Neural cell (in vitro differentiated cells): ENCODE results near the gene ZNF574. TPM values are rescaled to one million over a fixed set of nuclear protein-coding genes. Genes with fewer than 3 reads are reported as not detected.
"Not testable (repeated sequence)": the region's sequence is repeated elsewhere in the genome, so short reads cannot be mapped to it uniquely, and the experiment has no call there.

ENCODE experiments used
- H2AFZ ChIP-seq: fragments of 200-600, 300-800 bp; sonication (generic), shearing (Covaris generic); 2 replicates; pipeline ENCODE4 v1.6.0; 2014; ENCODE audit warnings: low read depth, mild to moderate bottlenecking, antibody characterized with exemption, low read length, moderate library complexity
- H3F3A ChIP-seq: fragments of 200-600 bp; shearing (Covaris generic); 2 replicates; pipeline ENCODE4 v1.6.1; 2016; ENCODE audit warnings: mild to moderate bottlenecking, moderate library complexity, mixed read lengths, antibody characterized with exemption, low read length; ENCODE audit not compliant: insufficient read depth, poor library complexity, severe bottlenecking
- H3K27ac ChIP-seq: fragments of 200-600, 300-800 bp; sonication (generic), shearing (Covaris generic); 2 replicates; pipeline ENCODE4 v1.5.1; 2014; ENCODE audit warnings: mild to moderate bottlenecking, low read length, moderate library complexity
- H3K27me3 ChIP-seq: fragments of 300-800, 200-600 bp; sonication (generic), shearing (Covaris generic); 2 replicates; pipeline ENCODE4 v1.6.0; 2014; ENCODE audit warnings: mild to moderate bottlenecking, low read depth, low read length, moderate library complexity; ENCODE audit not compliant: insufficient read depth
- H3K36me3 ChIP-seq: fragments of 300-800, 200-600 bp; sonication (generic), shearing (Covaris generic); 2 replicates; pipeline ENCODE4 v1.5.1; 2014; ENCODE audit warnings: mild to moderate bottlenecking, antibody characterized with exemption, low read length, moderate library complexity; ENCODE audit not compliant: insufficient read depth
- H3K4me2 ChIP-seq: fragments of 300-800, 200-600 bp; sonication (generic), shearing (Covaris generic); 2 replicates; pipeline ENCODE4 v1.6.0; 2014; ENCODE audit warnings: mild to moderate bottlenecking, low read length
- H3K4me3 ChIP-seq: fragments of 300-800, 200-600 bp; sonication (generic), shearing (Covaris generic); 2 replicates; pipeline ENCODE4 v1.5.1; 2014; ENCODE audit warnings: mild to moderate bottlenecking, low read length, moderate library complexity
- H3K79me2 ChIP-seq: fragments of 200-600 bp; shearing (Covaris generic); replicated peaks from 2 replicates; pipeline ENCODE4 v1.6.0; 2014; ENCODE audit warnings: mild to moderate bottlenecking, low read length, moderate library complexity; ENCODE audit not compliant: insufficient read depth
- H3K9ac ChIP-seq: fragments of 300-800, 200-600 bp; sonication (generic), shearing (Covaris generic); 2 replicates; pipeline ENCODE4 v1.6.1; 2016; ENCODE audit warnings: mild to moderate bottlenecking, low read length, mixed read lengths
- H3K9me2 ChIP-seq: fragments of 200-600 bp; shearing (Covaris generic); 2 replicates; pipeline ENCODE4 v1.6.1; 2016; ENCODE audit warnings: mild to moderate bottlenecking, low read length, mixed read lengths; ENCODE audit not compliant: insufficient read depth
- H3K9me3 ChIP-seq: fragments of 200-600, 300-800 bp; sonication (generic), shearing (Covaris generic); 2 replicates; pipeline ENCODE4 v1.6.1; 2016; ENCODE audit warnings: mild to moderate bottlenecking, mixed run types, low read length, moderate library complexity, mixed read lengths
- H4K20me1 ChIP-seq: fragments of 200-600 bp; shearing (Covaris generic); 2 replicates; pipeline ENCODE4 v1.6.1; 2016; ENCODE audit warnings: mild to moderate bottlenecking, mixed run types; ENCODE audit not compliant: insufficient read depth
- EP300 ChIP-seq: fragments of 450-650 bp; conservative IDR thresholded peaks from 2 replicates; pipeline ENCODE4 v1.6.1; 2014; ENCODE audit warnings: antibody characterized with exemption, mild to moderate bottlenecking, moderate library complexity; ENCODE audit not compliant: poor library complexity, severe bottlenecking
- EZH2 ChIP-seq: fragments of 200-600, 300-800 bp; shearing (Covaris generic), sonication (generic); IDR thresholded peaks from 2 replicates; pipeline ENCODE4 v1.6.1; 2014; ENCODE audit warnings: antibody characterized with exemption, low read length, borderline replicate concordance, mild to moderate bottlenecking; ENCODE audit not compliant: insufficient read depth, poor library complexity, severe bottlenecking
- MXI1 ChIP-seq: fragments of 450-650 bp; conservative IDR thresholded peaks from 2 replicates; pipeline ENCODE4 v1.6.1; 2014; ENCODE audit warnings: antibody characterized with exemption, mild to moderate bottlenecking; ENCODE audit not compliant: poor library complexity, severe bottlenecking
- POLR2AphosphoS5 ChIP-seq: IDR thresholded peaks from 2 replicates; pipeline ENCODE4 v1.6.1; 2012
- RAD21 ChIP-seq: fragments of 450-650 bp; conservative IDR thresholded peaks from 2 replicates; pipeline ENCODE4 v1.6.1; 2014; ENCODE audit warnings: antibody characterized with exemption, mild to moderate bottlenecking, moderate library complexity
- REST ChIP-seq: IDR thresholded peaks from 2 replicates; pipeline ENCODE4 v1.6.1; 2012; ENCODE audit warnings: borderline replicate concordance
- SMC3 ChIP-seq: fragments of 450-650 bp; conservative IDR thresholded peaks from 2 replicates; pipeline ENCODE4 v1.6.1; 2014; ENCODE audit warnings: antibody characterized with exemption, mild to moderate bottlenecking, moderate library complexity; ENCODE audit not compliant: poor library complexity
- TAF1 ChIP-seq: IDR thresholded peaks from 2 replicates; pipeline ENCODE4 v1.6.1; 2012; ENCODE audit warnings: low read depth
- polyA plus RNA-seq: library from polyadenylated mRNA; depleted of rRNA; stranded (reverse); fragments of >200 nt; gene quantifications from 2 replicates; pipeline ENCODE4 v1.2.3, GENCODE V29; 2014
- TF ChIP-seq, protein P1 (sequence below): fragments of 450-650 bp; IDR thresholded peaks from 2 replicates; pipeline ENCODE4 v1.5.1; 2014; ENCODE audit warnings: antibody characterized with exemption, mild to moderate bottlenecking, moderate library complexity; ENCODE audit not compliant: poor library complexity, severe bottlenecking

ZNF574 gene
- polyA plus RNA-seq, 1 donor from 2014 or later, result 7.0 TPM

- H3K9ac ChIP-seq, result no peak overlapping the region
- no peak for TF ChIP-seq SMC3
- TF ChIP-seq POLR2AphosphoS5, result no peak
- no peak for TF ChIP-seq MXI1
- TF ChIP-seq RAD21, result no peak
- TF ChIP-seq TAF1, result no peak
- TF ChIP-seq REST, result no peak
- TF ChIP-seq EP300, result no peak
- TF ChIP-seq EZH2, result no peak
- TF ChIP-seq, protein P1, sequence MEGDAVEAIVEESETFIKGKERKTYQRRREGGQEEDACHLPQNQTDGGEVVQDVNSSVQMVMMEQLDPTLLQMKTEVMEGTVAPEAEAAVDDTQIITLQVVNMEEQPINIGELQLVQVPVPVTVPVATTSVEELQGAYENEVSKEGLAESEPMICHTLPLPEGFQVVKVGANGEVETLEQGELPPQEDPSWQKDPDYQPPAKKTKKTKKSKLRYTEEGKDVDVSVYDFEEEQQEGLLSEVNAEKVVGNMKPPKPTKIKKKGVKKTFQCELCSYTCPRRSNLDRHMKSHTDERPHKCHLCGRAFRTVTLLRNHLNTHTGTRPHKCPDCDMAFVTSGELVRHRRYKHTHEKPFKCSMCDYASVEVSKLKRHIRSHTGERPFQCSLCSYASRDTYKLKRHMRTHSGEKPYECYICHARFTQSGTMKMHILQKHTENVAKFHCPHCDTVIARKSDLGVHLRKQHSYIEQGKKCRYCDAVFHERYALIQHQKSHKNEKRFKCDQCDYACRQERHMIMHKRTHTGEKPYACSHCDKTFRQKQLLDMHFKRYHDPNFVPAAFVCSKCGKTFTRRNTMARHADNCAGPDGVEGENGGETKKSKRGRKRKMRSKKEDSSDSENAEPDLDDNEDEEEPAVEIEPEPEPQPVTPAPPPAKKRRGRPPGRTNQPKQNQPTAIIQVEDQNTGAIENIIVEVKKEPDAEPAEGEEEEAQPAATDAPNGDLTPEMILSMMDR, result no peak
- no peaks in the 10 kb centered on the region for H4K20me1 ChIP-seq
- no peak overlapping the region for H3K4me3 ChIP-seq
- no peaks in the 10 kb centered on the region for H3K9me2 ChIP-seq
- no peaks in the 10 kb centered on the region for H3K79me2 ChIP-seq
- no peaks in the 10 kb centered on the region for H3K9me3 ChIP-seq
- no peak overlapping the region for H2AFZ ChIP-seq
- peaks cover 9% of the 10 kb centered on the region for H3K36me3 ChIP-seq
- H3K27ac ChIP-seq, result no peak overlapping the region
- H3F3A ChIP-seq, result no peaks in the 10 kb centered on the region
- H3K4me2 ChIP-seq, result no peak overlapping the region
- no peaks in the 10 kb centered on the region for H3K27me3 ChIP-seq
These were observed 22.8 kb downstream of the ZNF574 start for GRCh38 chr19:42098781-42099180.

DNA sequence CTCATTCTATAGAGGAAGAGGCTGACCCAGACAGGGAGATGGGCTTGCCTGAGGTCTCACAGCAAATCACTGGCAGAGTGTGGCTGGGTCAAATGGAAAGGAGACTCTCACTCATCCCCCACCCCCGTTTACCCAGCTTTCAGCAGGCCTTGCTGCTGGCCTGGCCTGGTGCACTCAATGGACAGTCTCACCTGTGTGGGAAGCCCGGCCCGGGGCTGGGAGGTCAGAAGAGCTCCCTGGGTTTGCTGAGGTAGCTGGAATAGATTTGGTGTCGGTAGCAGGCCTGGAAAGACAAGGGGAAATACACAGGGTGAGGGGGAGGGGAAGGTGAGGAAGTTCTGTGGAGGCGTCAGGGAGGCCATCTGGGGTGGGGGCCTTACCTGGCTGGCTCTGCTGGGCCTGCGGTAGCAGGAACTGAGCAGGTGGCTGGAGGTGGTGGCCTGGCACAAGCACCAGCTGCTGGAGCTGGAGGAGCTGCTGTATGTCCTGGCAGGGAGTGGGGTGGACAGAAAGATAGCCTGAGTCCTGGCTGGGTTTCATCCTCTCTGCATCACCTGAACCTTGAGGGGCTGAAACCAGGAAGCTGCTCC, 23.5 kb downstream of the ZNF574 start:
- H3K79me2 ChIP-seq, result no peaks in the 10 kb centered on the region
- TF ChIP-seq RAD21, result no peak
- no peak for TF ChIP-seq POLR2AphosphoS5
- TF ChIP-seq SMC3, result no peak
- TF ChIP-seq, protein P1, result no peak
- TF ChIP-seq MXI1, result no peak
- TF ChIP-seq EZH2, result no peak
- TF ChIP-seq TAF1, result no peak
- TF ChIP-seq REST, result no peak
- TF ChIP-seq EP300, result no peak
- no peaks in the 10 kb centered on the region for H3K27me3 ChIP-seq
- no peak overlapping the region for H3K9ac ChIP-seq
- H3K4me3 ChIP-seq, result no peak overlapping the region
- no peaks in the 10 kb centered on the region for H3K9me3 ChIP-seq
- no peaks in the 10 kb centered on the region for H4K20me1 ChIP-seq
- H3K4me2 ChIP-seq, result no peak overlapping the region
- no peaks in the 10 kb centered on the region for H3K9me2 ChIP-seq
- H2AFZ ChIP-seq, result no peak overlapping the region
- no peaks in the 10 kb centered on the region for H3F3A ChIP-seq
- peaks cover 8% of the 10 kb centered on the region for H3K36me3 ChIP-seq
- no peak overlapping the region for H3K27ac ChIP-seq

DNA sequence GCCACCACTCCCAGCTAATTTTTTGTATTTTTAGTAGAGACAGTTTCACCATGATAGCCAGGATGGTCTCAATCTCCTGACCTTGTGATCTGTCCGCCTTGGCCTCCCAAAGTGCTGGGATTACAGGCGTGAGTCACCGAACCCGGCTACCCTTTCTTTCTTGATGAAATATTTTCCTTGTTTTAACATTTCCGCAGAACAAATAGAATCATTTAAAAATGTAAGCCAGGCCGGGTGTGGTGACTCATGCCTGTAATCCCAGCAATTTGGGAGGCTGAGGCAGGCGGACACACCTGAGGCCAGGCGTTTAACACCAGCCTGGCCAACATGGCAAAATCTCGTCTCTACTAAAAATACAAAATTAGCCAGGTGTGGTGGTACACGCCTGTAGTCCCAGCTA, 24.3 kb downstream of the ZNF574 start:
- H3K36me3 ChIP-seq, H3K9ac ChIP-seq, H3F3A ChIP-seq, H3K27ac ChIP-seq, H3K9me2 ChIP-seq, H3K4me2 ChIP-seq, H3K27me3 ChIP-seq, H3K9me3 ChIP-seq, H2AFZ ChIP-seq, H4K20me1 ChIP-seq, H3K4me3 ChIP-seq, H3K79me2 ChIP-seq: not testable (repeated sequence)
